ENCODE data around the gene SCARF1. TPM values are rescaled to one million over a fixed set of nuclear protein-coding genes. Genes with fewer than 3 reads are reported as not detected.

Gene SCARF1
- total RNA-seq, 1 experiment from 2014 or later = 0.06 TPM

DNA sequence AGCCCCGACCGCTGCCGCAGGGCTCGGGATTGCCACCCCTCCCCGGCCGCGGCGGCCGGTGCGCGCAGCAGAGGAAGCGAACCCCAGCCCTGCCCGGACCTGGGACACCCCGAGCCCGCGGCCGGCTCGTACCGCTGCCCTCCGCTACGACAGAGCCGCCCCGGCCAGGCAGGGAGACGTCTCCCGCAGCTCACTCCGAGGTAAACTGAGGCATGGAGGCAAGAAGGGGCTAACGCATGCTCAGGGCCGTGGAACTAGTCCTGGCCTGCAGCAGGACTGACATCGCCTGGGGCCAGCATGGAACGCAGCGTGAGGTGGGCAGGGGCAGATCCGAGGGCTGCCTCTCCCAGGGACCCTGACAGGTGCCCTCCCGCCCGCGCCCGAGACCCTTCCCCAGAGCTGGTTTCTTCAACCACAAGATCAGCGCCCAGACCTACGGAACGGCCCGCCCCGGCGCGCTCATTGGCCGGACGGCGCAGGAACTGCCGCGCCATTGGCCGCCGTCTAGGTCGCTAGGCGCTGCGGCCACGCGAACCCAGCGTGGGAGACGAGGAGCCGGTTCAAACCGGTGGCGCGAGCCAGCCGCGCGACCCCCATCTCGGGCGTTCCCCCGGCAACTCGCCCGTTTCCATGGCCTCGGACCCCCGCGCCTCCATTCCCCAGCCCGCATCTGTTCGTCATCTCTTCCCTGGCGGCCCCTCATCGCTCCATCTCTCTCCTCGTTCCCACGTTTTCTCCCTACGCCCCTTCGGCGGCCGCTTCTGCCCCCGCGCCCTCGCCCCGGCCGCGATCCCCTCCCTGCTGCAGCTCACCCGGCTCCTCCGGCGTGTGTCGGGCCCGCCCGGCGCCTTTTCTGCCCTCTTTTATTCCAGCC lies 17.3 kb downstream of the SCARF1 start, which contains the start of gene SLC43A2:
SLC43A2 (minus strand) TSS at position 853 of the 874 bp plus-strand sequence. CDS start 960 bp downstream, outside the sequence.
- DNase-seq (ENCODE audit: low spot score) = peak; percentile 67

DNA sequence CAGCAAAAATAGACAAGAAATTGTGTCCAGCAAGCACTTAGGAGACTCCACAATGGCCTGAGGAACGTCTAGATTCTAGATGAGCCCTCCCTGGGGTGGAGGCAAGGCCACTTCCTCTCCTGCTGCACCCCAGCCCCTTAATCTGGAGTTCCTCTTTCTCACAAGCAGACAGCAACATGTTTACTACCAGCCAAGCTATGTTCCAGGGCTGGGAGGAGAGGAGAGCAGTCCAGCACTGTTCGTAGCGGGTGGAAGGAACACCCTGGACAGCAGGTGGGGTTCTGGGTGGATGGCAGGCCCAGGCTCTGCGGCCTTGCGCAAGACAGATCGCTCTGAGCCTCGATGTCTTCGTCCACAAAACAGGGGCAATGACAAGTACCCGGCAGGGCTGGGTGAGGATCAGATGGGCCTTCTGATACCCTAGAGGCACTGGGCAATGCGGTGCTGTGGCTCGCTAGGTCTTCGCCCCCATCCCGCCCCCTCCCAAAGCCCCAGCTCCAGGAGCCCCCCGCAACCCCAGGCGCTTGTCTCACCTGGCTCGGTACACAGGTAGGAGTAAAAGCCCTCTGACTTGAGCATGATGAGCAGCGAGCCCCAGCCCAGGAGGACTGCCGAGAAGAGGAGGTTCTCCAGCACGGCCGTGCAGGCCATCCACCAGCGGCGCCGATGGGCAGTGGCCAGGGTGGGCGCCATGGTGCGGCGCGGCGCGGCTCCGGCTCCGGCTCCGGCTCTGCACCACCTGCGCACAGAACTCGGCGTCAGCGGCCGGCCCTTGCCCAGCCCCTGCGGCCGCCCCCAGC lies 18.1 kb downstream of the SCARF1 start:
- no peak for DNase-seq (ENCODE audit: low spot score)

- DNase-seq (ENCODE audit: low spot score) = no peak
Observed at GRCh38 chr17:1626333-1626732, 19.2 kb downstream of the SCARF1 start.

GRCh38 chr17:1625581-1625980 lies 20.0 kb downstream of the SCARF1 start:
- no peak for DNase-seq (ENCODE audit: low spot score)

- DNase-seq (ENCODE audit: low spot score) = no peak
Observed at GRCh38 chr17:1625053-1625452, 20.5 kb downstream of the SCARF1 start.

DNA sequence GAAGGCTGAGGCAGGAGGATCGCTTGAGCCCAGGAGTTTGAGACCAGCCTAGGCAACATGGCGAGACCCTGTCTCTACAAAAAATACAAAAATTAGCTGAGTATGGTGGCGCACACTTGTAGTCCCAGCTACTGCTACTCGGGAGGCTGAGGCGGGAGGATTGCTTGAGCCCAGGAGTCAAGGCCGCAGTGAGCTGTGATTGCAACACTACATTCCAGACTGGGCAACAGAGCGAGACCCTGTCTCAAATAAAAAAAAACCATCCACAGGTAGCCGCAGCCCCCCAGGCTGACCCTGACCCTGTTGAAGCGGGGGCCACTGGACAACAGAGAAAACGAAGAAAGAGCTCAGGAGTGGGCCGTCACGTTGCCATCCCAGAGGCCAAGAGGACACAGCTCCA lies 20.9 kb downstream of the SCARF1 start:
- DNase-seq (ENCODE audit: low spot score) = no peak

GRCh38 chr17:1623057-1623630 lies 22.4 kb downstream of the SCARF1 start:
- no peak for DNase-seq (ENCODE audit: low spot score)

GRCh38 chr17:1621273-1621954 lies 24.1 kb downstream of the SCARF1 start:
- DNase-seq (ENCODE audit: low spot score) = no peak

- no peak for DNase-seq (ENCODE audit: low spot score)
Observed at GRCh38 chr17:1620486-1620885, 25.0 kb downstream of the SCARF1 start.

- peak; percentile 89 for DNase-seq (ENCODE audit: low spot score)
Observed at GRCh38 chr17:1617620-1618174, 27.8 kb downstream of the SCARF1 start.

DNA sequence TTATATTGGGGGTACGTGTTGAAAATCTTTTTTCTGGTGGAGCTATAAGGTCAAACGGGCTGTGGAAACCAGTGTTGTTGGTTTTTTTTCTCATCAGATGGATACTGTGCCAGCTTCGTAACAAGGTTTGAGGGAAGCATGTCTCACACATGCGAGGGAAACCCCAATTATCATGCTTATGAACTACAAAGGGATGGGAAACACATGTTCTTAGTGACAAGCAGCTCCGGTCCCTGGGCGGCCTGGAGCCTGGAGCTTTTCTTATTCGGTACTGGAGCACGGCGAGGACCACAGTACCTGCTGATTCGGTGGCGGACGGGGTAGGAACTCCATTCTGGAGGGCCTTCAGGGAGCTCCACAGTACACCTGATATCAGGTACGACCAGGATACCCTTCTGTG lies 29.4 kb downstream of the SCARF1 start:
- DNase-seq (ENCODE audit: low spot score) = no peak

GRCh38 chr17:1612400-1612799 lies 33.1 kb downstream of the SCARF1 start:
- DNase-seq (ENCODE audit: low spot score) = no peak

GRCh38 chr17:1611715-1612114 lies 33.8 kb downstream of the SCARF1 start:
- DNase-seq (ENCODE audit: low spot score) = no peak

GRCh38 chr17:1608676-1609075 lies 36.9 kb downstream of the SCARF1 start:
- DNase-seq (ENCODE audit: low spot score) = no peak

- peak; percentile 31 for DNase-seq (ENCODE audit: low spot score)
Observed at GRCh38 chr17:1607971-1608320, 37.6 kb downstream of the SCARF1 start.

- no peak for DNase-seq (ENCODE audit: low spot score)
Observed at GRCh38 chr17:1606352-1606985, 39.1 kb downstream of the SCARF1 start.

DNA sequence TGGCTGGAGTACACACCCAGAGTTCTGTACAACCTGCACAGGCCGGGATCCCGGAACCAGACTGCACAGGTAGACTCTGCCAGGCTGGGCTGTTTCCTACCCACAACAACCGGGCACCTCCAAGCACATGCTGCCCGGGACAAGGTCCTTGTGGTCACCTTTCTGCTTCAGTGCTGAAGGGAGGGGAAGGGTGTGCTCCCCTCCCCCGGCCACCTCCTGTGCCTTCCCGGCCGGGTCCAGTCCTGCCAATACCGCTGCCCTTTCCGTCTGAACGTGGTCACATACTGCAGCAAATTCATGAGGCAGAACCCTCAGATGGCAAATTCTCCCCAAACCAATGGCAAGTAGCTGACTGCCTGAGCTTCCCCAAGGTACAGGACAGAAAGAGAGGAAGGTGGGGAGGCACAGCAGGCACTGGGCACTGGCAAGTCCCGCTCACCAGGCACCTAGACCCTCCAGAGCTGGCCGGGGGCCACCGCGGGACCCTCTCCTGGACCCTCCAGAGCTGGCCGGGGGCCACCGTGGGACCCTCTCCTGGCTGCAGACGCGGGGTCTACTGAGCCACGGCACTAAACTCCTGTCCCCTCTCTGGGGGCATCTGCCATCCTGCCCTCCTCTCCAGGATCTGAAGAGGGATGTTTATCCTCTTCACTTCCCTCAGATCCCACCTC lies 39.7 kb downstream of the SCARF1 start:
- DNase-seq (ENCODE audit: low spot score) = no peak

DNA sequence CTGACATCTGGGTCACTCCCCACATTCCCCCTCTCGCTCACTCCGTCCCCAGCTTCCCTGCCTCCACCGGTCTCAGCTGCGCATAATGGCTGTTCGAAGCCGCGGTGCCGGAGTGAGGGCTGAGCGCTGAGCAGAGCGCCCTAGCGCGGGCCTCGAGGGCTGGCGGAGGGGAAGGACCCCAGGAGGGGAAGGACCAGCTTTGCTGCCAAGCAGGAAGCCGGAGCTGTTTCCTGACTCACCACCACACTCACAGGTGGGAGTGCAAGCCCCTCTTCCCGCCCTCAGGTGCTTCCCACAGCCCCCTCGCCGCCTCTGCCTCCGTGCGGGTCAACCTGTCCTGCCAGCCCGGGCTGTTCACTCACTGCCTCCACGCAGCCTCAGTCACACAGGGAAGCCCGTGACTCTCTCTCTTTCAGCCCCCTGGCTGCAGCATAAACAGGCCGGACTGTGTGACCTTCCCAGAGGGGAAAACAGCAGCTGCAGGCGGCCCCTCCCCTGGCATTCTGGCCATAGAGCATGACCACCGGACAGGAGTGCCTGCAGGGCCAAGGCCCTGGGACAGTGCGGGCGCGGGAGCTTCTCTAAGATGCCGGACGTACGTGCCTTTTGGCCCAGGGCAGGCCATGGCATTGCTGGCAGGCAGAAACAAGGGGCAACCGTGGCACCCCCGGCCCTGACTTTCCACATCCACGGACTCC lies 40.6 kb downstream of the SCARF1 start:
- no peak for DNase-seq (ENCODE audit: low spot score)

GRCh38 chr17:1601571-1601970 lies 44.0 kb downstream of the SCARF1 start:
- no peak for DNase-seq (ENCODE audit: low spot score)

Measured in H4 (cell line).